Eye (tissue), 1 donor: Measurements from ENCODE around the gene MEIS1.

Experiments used
- DNase-seq: peaks from one replicate; pipeline ENCODE4 v3.0.0-alpha.2; 2015

MEIS1 gene

GRCh38 chr2:66571918-66572317 lies 137.0 kb downstream of the MEIS1 start:
- peak; percentile 79 for DNase-seq

- DNase-seq, result peak; percentile 18
These were observed 137.5 kb downstream of the MEIS1 start for GRCh38 chr2:66572391-66572790.

- DNase-seq, result no peak
These were observed 138.5 kb downstream of the MEIS1 start for GRCh38 chr2:66573416-66573815.

DNA sequence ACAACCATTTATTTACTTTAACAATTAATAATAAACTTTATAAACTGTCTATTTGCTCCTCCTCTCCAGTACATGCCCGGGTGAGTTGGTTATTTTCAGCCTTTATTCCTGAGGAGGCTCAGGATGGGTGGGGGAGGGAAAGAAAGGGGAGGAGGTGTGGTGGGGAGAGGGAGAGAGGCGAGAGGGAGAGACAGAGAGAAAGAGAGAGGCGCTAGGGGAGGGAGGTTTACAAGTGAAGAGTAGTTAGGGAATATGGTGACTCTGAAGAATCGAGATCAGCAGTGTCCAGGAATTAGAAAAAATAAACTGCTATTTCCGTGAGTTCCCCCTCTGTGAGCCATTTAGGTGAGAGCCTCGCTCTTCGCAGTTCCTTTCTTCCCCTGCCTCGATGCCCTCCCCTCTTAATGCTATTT lies 138.9 kb downstream of the MEIS1 start:
- peak; percentile 89 for DNase-seq

- DNase-seq, result peak; percentile 98
These were observed 140.0 kb downstream of the MEIS1 start for GRCh38 chr2:66574701-66575624.

DNA sequence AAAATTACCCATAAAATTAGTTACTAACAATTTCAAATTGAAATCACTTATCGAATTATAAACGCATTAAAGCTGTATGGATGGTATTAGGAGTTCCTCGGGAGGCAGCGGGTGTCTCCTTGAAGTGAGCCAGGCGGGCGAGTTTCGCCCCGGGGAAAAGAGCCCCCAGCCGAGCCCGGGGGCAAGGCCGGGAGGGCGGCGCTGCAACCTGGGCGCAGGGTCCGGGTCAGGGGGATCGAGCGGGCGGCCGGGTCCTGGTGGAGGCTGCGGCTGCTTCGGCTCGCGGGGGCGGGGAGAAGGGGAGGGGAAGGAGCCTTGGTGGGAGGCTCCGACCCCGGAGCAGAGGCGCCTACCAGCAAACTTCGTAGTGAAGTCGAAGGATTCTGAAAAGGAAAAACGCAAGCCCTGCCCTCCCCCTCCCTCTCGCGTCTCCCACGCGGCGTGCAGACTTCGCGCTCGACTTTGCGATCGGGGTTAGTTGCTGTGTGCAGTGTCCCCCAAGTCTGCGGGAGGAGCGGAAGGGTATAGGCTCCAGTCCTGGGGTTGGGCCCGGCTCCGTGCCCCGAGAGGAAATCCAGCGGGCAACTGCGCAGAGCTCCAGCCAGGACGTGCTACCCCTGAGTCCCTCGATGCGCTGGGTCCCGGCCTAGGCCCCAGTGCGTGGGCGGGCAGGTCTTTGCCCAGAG lies 140.8 kb downstream of the MEIS1 start:
- DNase-seq, result peak; percentile 87

DNA sequence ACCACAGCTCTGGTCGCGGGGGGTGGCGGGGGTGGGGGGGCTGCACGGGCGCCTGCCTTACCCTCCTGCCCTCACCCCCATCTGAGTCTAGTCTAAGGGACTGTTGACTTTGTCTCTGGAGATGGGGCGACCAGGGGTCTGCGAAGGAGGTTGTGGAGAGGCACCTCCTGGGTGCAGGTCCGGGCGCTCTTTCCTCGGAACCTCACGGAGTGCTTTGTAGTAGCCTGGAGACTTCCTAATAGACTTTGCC lies 141.3 kb downstream of the MEIS1 start:
- DNase-seq, result no peak

DNA sequence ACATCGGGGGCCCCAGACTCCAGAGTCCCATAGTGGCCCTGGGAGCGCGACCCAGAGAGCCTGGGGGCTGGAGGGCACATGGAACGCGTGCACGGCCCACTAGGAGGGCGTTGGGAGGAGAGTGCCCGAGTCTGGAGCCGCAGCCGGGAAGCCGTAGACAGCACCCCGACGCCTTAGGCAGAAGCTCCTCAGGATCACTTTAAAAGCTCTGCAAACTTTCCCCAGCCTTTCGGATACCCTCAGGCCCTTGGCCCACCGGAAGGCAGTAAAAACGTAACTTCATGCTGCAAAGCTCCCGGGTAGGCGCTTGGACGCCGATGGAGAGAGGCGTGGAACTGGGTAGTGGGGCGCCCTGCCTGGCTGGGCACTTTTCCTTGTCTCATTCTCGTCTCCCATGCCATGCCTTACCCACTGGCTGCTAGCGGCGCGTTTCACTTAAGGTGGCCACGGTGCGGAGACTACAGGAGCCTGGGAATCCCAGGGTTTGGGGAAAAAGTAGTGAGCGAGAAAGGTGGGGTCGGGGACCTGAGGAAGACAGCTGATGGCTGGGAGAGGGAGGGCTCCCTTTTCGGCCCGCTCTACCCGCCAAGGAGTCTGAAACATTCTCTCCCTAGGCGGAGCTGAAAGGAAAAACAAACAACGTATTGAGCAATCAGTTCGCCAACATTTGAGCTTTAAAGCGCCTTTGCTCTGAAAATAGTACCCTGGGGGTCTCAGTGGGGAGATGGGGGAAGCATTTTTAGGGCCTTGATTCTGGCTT lies 141.8 kb downstream of the MEIS1 start:
- DNase-seq, result no peak

- peak; percentile 86 for DNase-seq
These were observed 142.6 kb downstream of the MEIS1 start for GRCh38 chr2:66577321-66578053.

- DNase-seq, result peak; percentile 86
These were observed 143.2 kb downstream of the MEIS1 start for GRCh38 chr2:66578054-66578686.

DNA sequence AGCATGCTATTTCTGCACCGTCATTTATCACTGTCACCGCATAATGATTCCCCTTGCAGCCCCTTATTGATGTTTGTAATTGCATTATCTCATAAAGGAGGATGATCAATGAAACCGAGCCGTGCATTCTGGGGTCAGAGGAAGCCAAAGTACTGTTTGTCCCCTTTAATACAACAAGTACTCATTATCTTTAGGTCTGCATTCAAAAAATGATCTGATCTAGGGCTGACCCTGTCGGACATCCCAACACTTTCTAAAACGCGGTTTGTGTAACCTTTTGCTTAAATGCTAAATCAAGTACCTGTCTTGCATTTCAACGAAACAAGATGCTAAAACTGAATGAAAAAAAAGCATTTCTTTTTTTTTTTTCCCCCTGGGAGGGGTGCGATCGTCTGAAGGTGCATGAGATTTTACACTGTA lies 143.8 kb downstream of the MEIS1 start:
- DNase-seq, result no peak

DNA sequence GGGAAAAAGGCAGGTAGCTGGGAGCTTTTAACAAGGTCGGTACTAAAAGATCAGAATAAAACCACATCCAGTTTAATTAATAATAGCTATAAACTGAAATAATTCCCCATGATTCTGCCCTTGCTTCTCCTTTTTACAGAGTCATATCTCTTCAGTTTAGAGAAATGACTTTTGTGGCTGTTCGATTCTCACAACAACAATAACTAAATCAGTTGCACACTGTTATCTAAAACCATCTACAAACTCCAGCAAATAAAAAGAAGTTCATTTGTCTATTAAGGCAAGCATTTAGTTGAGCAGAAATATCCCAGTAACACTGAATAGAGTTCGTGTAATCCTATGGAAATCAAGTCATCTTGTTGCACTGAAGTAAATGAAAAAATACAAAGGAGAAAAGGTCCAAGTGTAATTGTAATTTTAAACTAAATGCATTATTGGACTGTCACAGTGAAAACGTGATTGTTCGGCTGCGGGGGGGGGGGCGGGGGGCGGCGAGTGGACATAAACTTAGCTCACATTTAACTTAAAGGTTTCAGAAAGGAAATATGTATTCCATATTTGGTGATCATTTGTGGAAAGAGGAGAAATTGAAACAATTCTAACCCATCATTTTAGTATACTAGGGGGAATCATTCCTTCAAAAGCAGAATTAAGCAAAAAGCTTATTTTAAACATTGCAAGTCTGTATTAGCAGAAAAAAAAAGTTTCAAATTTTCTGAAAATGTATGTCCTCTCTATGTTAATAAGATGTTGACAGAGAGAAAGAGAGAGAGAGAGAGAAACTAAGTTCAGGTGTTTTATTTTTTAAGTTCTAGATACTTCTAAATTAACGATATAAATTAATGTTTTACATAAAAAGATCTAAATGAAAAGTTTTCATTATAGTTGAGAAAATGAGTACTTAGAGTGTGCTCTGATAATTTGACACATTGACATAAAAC lies 144.5 kb downstream of the MEIS1 start:
- DNase-seq, result peak; percentile 63

DNA sequence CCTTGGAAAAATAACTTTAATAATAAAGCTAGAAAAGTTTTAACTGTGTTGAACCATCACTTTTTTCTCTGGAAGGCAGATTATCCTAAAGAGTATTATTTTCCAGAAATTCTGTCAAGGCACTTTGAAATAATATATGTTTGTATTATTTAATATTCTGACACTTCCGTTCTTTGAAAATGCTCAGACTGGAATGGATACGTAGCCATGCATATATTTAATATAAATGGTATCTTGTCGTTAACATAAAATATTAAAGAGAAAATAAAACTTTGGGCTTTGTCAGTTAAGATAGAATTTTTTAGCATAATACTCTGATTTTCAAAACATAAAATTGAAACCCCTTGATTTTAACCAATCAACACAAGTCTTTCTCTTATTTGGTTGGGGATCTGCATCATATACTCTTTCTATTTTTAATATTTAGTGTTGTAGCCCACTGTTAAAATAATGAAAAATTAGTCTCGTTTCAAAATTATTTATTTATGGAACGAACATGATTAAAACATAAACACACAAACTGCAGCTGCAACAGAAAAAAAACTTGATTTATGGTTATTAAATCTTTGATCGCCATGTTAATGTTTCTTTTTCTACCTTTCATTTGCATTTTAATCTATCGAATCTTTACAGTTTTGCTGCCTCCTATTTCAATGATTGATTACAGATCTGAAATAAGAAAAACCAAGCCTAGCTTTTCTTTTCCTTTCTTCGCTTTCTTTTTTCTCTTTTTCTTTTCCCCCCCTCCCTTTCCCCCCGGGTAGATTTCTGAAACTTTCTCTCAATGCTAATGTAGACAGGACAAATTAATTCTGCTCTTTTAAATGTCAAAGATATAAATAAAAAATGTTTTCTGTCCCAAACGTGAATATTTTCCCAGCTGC lies 145.5 kb downstream of the MEIS1 start:
- DNase-seq, result no peak

GRCh38 chr2:66581339-66582103 lies 146.6 kb downstream of the MEIS1 start:
- peak; percentile 91 for DNase-seq

DNA sequence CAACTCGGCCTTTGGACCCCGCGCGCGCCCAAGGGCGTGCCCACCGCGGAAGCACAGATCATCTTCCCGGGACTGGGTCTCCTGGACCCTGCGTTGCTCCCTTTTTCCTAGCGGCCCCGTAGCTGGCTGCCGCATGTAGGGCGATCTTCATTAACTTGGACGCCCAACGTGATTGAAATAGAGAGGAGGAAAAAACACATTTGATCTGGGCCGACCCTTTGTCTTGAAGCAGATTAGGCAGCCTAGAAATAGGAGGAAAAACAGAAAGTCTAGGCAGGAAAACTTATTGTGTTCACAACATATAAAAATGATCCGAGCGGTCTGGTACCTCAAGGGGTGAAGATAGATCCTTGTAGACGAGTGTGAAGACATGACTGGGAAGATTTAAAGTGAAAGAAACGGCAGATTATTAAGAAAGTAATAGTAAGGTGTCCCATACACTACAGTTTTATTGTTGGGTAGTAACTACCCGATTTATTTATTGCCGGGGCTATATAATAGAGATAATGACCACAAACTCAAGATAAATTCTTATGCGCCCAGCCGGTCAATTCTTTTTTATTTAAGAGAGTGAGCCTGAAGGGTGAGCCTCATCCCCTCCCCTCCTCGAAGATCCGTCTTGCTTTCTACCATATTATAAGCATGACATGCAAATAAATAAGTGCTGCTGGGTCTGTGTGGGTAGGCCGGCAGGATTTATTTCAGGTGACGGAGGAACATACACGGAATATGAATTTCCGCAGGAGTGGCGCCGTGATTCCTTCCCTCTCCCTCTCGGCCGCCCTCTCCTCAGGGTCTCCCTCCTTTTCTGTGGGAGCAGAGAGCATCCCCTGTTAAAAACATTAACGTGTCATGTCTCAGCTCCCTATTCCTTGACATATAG lies 147.4 kb downstream of the MEIS1 start:
- peak; percentile 82 for DNase-seq

- DNase-seq, result no peak
These were observed 148.3 kb downstream of the MEIS1 start for GRCh38 chr2:66582987-66583880.

DNA sequence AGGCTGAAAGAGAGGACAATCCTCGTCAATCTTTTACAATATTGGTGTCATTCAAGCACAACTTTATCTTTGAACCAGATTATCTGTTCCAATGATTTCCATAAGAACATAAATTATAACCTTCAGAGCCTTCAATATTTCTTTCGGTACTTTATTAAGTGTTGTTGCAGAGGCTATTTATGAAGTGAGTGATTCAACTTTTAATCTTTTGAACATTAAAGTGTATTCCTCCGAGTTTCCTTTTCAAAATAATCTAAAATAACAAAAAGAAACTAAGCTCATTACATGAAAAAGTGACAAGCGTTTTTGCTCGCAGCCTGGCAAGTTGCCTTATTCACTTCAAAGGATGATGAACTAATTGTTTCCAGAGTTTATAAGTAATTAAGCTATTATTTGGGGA lies 149.0 kb downstream of the MEIS1 start:
- DNase-seq, result no peak
